Kidney (tissue), 14 donors: ENCODE data around the gene AKAP6. TPM values are rescaled to one million over a fixed set of nuclear protein-coding genes. Genes with fewer than 3 reads are reported as not detected.

Experiments
- DNase-seq, 5 donors: peaks; one replicate each; pipeline ENCODE4 v3.0.0-alpha.2; 2013 to 2020
- FAIRE-seq: peaks from 2 replicates; lab custom pipeline; 2012; peaks lifted over from hg19 to GRCh38; lab: Jason Lieb, UNC
- H3K27ac ChIP-seq, 2 donors: one replicate each; pipeline ENCODE4 v1.7.0; 2013; ENCODE audit warnings: low read depth in 2 of 2, low read length in 2 of 2, inconsistent platforms in 1 of 2
- H3K27me3 ChIP-seq: one replicate; pipeline ENCODE4 v1.7.1; 2013; ENCODE audit warnings: low read length, inconsistent platforms; ENCODE audit not compliant: control insufficient read depth, insufficient read depth
- H3K36me3 ChIP-seq, 3 donors: one replicate each; pipeline versions ENCODE4 v1.7.0 to v1.7.1; 2013; ENCODE audit warnings: low read length in 3 of 3, control low read depth in 1 of 3, inconsistent platforms in 1 of 3; ENCODE audit not compliant: insufficient read depth in 3 of 3, control insufficient read depth in 2 of 3
- H3K4me1 ChIP-seq, 3 donors: one replicate each; pipeline versions ENCODE4 v1.7.0 to v1.7.1; 2013; ENCODE audit warnings: low read length in 3 of 3, inconsistent platforms in 1 of 3, low read depth in 1 of 3; ENCODE audit not compliant: control insufficient read depth in 2 of 3, insufficient read depth in 2 of 3
- H3K4me3 ChIP-seq, 3 donors: one replicate each; pipeline versions ENCODE4 v1.7.0 to v1.8.1; 2013; ENCODE audit warnings: low read length in 3 of 3, control low read depth in 1 of 3, inconsistent platforms in 1 of 3
- H3K9ac ChIP-seq, 3 donors: one replicate each; pipeline versions ENCODE4 v1.7.0 to v1.7.1; 2013; ENCODE audit warnings: low read length in 3 of 3, control low read depth in 1 of 3, inconsistent platforms in 1 of 3
- H3K9me3 ChIP-seq, 3 donors: one replicate each; pipeline versions ENCODE4 v1.7.0 to v1.7.1; 2013; ENCODE audit warnings: low read length in 3 of 3, control low read depth in 1 of 3, inconsistent platforms in 1 of 3; ENCODE audit not compliant: control insufficient read depth in 2 of 3, insufficient read depth in 1 of 3
- CTCF ChIP-seq: IDR thresholded peaks from 3 replicates; pipeline ENCODE4 v1.5.1; 2012; ENCODE audit warnings: mild to moderate bottlenecking, moderate library complexity, borderline replicate concordance; ENCODE audit not compliant: insufficient read depth; ENCODE audit errors: extremely low read depth
- intact Hi-C: fragments of 100-400 bp; cut with DNase I; formaldehyde crosslinking; loops from one replicate; pipeline ENCODE4 v1.11.1; 2022
- polyA plus RNA-seq: library from polyadenylated mRNA; stranded (reverse); fragments of 350-450 nt; fragmentation: Illumina TruSeq; extraction: RNeasy Lipid Tissue Mini Kit (QIAGEN cat#74804); gene quantifications from one replicate; pipeline ENCODE4 v1.2.3, GENCODE V29; 2014; ENCODE audit warnings: low read depth, low replicate concordance; ENCODE audit not compliant: insufficient read depth
- total RNA-seq: library from RNA; stranded (reverse); fragmentation: NEBNext Ultra II Directional; extraction: Animal tissue kit (Norgen Biotek cat#: 25700); gene quantifications from one replicate; pipeline ENCODE4 v1.2.1, GENCODE V29; 2021
- donor health status: control.
- donor health status: control.
- donor health status: control.
- donor health status: control.
- donor health status: control.
- donor health status: DM: yes; HTN: yes; CAD: no.
- donor health status: Normal renal cell carcinoma (clear cell type).

Gene AKAP6
- total and polyA plus RNA-seq, 2 donors from 2014 or later: 0.92 to 10.5 TPM

- H3K4me3 ChIP-seq: no peak overlapping the region
- no peaks in the 10 kb centered on the region for H3K27me3 ChIP-seq
- H3K9me3 ChIP-seq: no peaks in the 10 kb centered on the region
- no peak for DNase-seq
- H3K27ac ChIP-seq: no peak overlapping the region
- no peak overlapping the region for H3K9ac ChIP-seq
- no peak for FAIRE-seq
- no peak for TF ChIP-seq CTCF
- H3K36me3 ChIP-seq: no peaks in the 10 kb centered on the region
- intact Hi-C loops: no loop called here
- no peaks in the 10 kb centered on the region for H3K4me1 ChIP-seq
Measured at GRCh38 chr14:32542507-32542906, 213.4 kb downstream of the AKAP6 start.

GRCh38 chr14:32545095-32545494 is 216.0 kb downstream of the AKAP6 start:
- FAIRE-seq (no peak), DNase-seq (no peak)
- Histone ChIP-seq H3K9me3 (no peaks in the 10 kb centered on the region), H3K27me3 (no peaks in the 10 kb centered on the region), H3K9ac (no peak overlapping the region), H3K27ac (no peak overlapping the region), H3K4me3 (no peak overlapping the region), H3K4me1 (no peaks in the 10 kb centered on the region), H3K36me3 (no peaks in the 10 kb centered on the region)
- TF ChIP-seq CTCF: no peak
- intact Hi-C loops: no loop called here

GRCh38 chr14:32545506-32546210 is 216.6 kb downstream of the AKAP6 start:
- Histone ChIP-seq H3K4me3 (no peak overlapping the region), H3K36me3 (no peaks in the 10 kb centered on the region), H3K27ac (no peak overlapping the region), H3K9me3 (no peaks in the 10 kb centered on the region), H3K4me1 (no peaks in the 10 kb centered on the region), H3K27me3 (no peaks in the 10 kb centered on the region), H3K9ac (no peak overlapping the region)
- intact Hi-C loops: no loop called here
- DNase-seq: no peak
- TF ChIP-seq CTCF: no peak
- FAIRE-seq: no peak

GRCh38 chr14:32546246-32546645 is 217.1 kb downstream of the AKAP6 start:
- H3K9me3 ChIP-seq: no peaks in the 10 kb centered on the region
- H3K4me1 ChIP-seq: no peaks in the 10 kb centered on the region
- H3K27ac ChIP-seq: no peak overlapping the region
- FAIRE-seq: no peak
- intact Hi-C loops: no loop called here
- DNase-seq: no peak
- H3K4me3 ChIP-seq: no peak overlapping the region
- no peak for TF ChIP-seq CTCF
- no peaks in the 10 kb centered on the region for H3K27me3 ChIP-seq
- no peaks in the 10 kb centered on the region for H3K36me3 ChIP-seq
- H3K9ac ChIP-seq: no peak overlapping the region
